ENCODE measurements around the gene TMSB4X. TPM values are rescaled to one million over a fixed set of nuclear protein-coding genes. Genes with fewer than 3 reads are reported as not detected.

TMSB4X gene
- total RNA-seq, 4 donors from 2014 or later, result 880 to 1,466 (median 1,228) TPM

GRCh38 chrX:13024986-13025385 lies 50.1 kb downstream of the TMSB4X start:
- no peaks in the 10 kb centered on the region for H3K27me3 ChIP-seq
- no peak overlapping the region for H3K27ac ChIP-seq
- 78% methylated on average over 3 of the region's 3 CpGs for WGBS
- no peaks in the 10 kb centered on the region for H3K9me3 ChIP-seq
- no peaks in the 10 kb centered on the region for H3K36me3 ChIP-seq
- no peak overlapping the region for H3K4me3 ChIP-seq
- no peak for DNase-seq (ENCODE audit: low spot score in 2 of 2)
- H3K4me1 ChIP-seq, result peaks cover 13% of the 10 kb centered on the region
- TF ChIP-seq EP300 (IDR thresholded peaks at IDR 0.05) (no peak), POLR2A (IDR thresholded peaks at IDR 0.05) (no peak), POLR2AphosphoS5 (IDR thresholded peaks at IDR 0.05) (no peak), CTCF (IDR thresholded peaks at IDR 0.05) (no peak)

Other genes with a start within 250 kb of the TMSB4X start
- gene PRPS2, start 183.7 kb upstream of the TMSB4X start, total RNA-seq, result 100 to 1,000 TPM in 1 of 4 donors, 10 to 100 TPM in 3; 48.2 to 119 (median 70.1) TPM
- gene TLR7, start 108.0 kb upstream of the TMSB4X start, total RNA-seq, result under 1 TPM in 2 of 4 donors, not detected in 2; 0.15 to 0.38 TPM
- under 1 TPM in 3 of 4 donors, not detected in 1; 0.11 to 0.17 (median 0.16) TPM for gene TLR8, start 68.5 kb upstream of the TMSB4X start, total RNA-seq
- gene FAM9C, start 69.5 kb downstream of the TMSB4X start, total RNA-seq, result not detected